ENCODE data around the gene PDE11A. TPM values are rescaled to one million over a fixed set of nuclear protein-coding genes. Genes with fewer than 3 reads are reported as not detected.

Gene PDE11A
- total and polyA plus RNA-seq, 4 donors, result 1.0 to 5.9 (median 1.7) TPM

GRCh38 chr2:177832611-177833433, 239.8 kb downstream of the PDE11A start:
- TF ChIP-seq SP1 (IDR thresholded peaks at IDR 0.05), result no peak
- TF ChIP-seq YY1 (IDR thresholded peaks at IDR 0.05), result no peak
- TF ChIP-seq FOXA1 (IDR thresholded peaks at IDR 0.05), result no peak
- no peak for TF ChIP-seq HNF4G (IDR thresholded peaks at IDR 0.05)
- no peak for TF ChIP-seq RXRA (IDR thresholded peaks at IDR 0.05)
- no peak for TF ChIP-seq JUND (IDR thresholded peaks at IDR 0.05)
- no peak overlapping the region for H3K27ac ChIP-seq (ENCODE audit: low read depth in 1 of 2, low read length in 2 of 2)
- 88% methylated on average over 6 of the region's 6 CpGs for WGBS
- no peak overlapping the region for H3K9ac ChIP-seq (ENCODE audit: low read depth in 1 of 2, low read length in 2 of 2)
- H3K36me3 ChIP-seq (ENCODE audit: control insufficient read depth in 4 of 4, insufficient read depth in 3 of 4, low read depth in 1 of 4, low read length in 3 of 4), result peaks cover 0 to 7% (median 0%) of the 10 kb centered on the region in 4 donors
- no peak overlapping the region for H3K4me3 ChIP-seq (ENCODE audit: low read depth in 1 of 3, low read length in 3 of 3)
- no peak for DNase-seq (ENCODE audit: low spot score)
- H3K4me1 ChIP-seq (ENCODE audit: control insufficient read depth in 4 of 4, insufficient read depth in 4 of 4, low read length in 3 of 4), result no peaks in the 10 kb centered on the region
- peaks cover 3 to 15% (median 11%) of the 10 kb centered on the region in 4 donors for H3K9me3 ChIP-seq (ENCODE audit: control insufficient read depth in 4 of 4, low read length in 3 of 4)
- no peaks in the 10 kb centered on the region for H3K27me3 ChIP-seq (ENCODE audit: control insufficient read depth in 4 of 4, insufficient read depth in 4 of 4, low read length in 3 of 4)

- Histone ChIP-seq H3K36me3 (ENCODE audit: control insufficient read depth in 4 of 4, insufficient read depth in 3 of 4, low read depth in 1 of 4, low read length in 3 of 4) (peaks cover 0 to 7% (median 0%) of the 10 kb centered on the region in 4 donors), H3K9me3 (ENCODE audit: control insufficient read depth in 4 of 4, low read length in 3 of 4) (peaks cover 3 to 15% (median 11%) of the 10 kb centered on the region in 4 donors), H3K4me3 (ENCODE audit: low read depth in 1 of 3, low read length in 3 of 3) (no peak overlapping the region), H3K27me3 (ENCODE audit: control insufficient read depth in 4 of 4, insufficient read depth in 4 of 4, low read length in 3 of 4) (no peaks in the 10 kb centered on the region), H3K27ac (ENCODE audit: low read depth in 1 of 2, low read length in 2 of 2) (no peak overlapping the region), H3K9ac (ENCODE audit: low read depth in 1 of 2, low read length in 2 of 2) (no peak overlapping the region), H3K4me1 (ENCODE audit: control insufficient read depth in 4 of 4, insufficient read depth in 4 of 4, low read length in 3 of 4) (no peaks in the 10 kb centered on the region)
- no peak for DNase-seq (ENCODE audit: low spot score)
- TF ChIP-seq MAX (IDR thresholded peaks at IDR 0.05), result no peak
- no peak for TF ChIP-seq HNF4A (conservative IDR thresholded peaks at IDR 0.05)
- no peak for TF ChIP-seq ATF3 (IDR thresholded peaks at IDR 0.05)
- TF ChIP-seq RXRA (IDR thresholded peaks at IDR 0.05), result no peak
- TF ChIP-seq EGR1 (IDR thresholded peaks at IDR 0.05; ENCODE audit: low read depth in 2 of 2), result no peak
- TF ChIP-seq CTCF (IDR thresholded peaks at IDR 0.05; ENCODE audit: low read depth, low read length, missing input control), result no peak
- no peak for TF ChIP-seq FOXA2 (IDR thresholded peaks at IDR 0.05)
- no peak for TF ChIP-seq NR2F2 (IDR thresholded peaks at IDR 0.05)
- TF ChIP-seq ZBTB33 (IDR thresholded peaks at IDR 0.05), result no peak
- no peak for TF ChIP-seq JUND (IDR thresholded peaks at IDR 0.05)
- no peak for TF ChIP-seq YY1 (IDR thresholded peaks at IDR 0.05)
- no peak for TF ChIP-seq HNF4G (IDR thresholded peaks at IDR 0.05)
- no peak for TF ChIP-seq SP1 (IDR thresholded peaks at IDR 0.05)
- TF ChIP-seq RAD21 (IDR thresholded peaks at IDR 0.05), result no peak
- TF ChIP-seq FOXA1 (IDR thresholded peaks at IDR 0.05), result no peak
- no peak for TF ChIP-seq REST (IDR thresholded peaks at IDR 0.05)
- TF ChIP-seq TAF1 (conservative IDR thresholded peaks at IDR 0.05), result no peak
- TF ChIP-seq GABPA (IDR thresholded peaks at IDR 0.05 in 1 of 2, conservative IDR thresholded peaks at IDR 0.05 in 1 of 2), result no peak
- WGBS, result 98% methylated on average over 1 of the region's 1 CpG
These were observed 241.6 kb downstream of the PDE11A start for GRCh38 chr2:177830881-177831386.
